SU-DHL-6 (cell line): ENCODE measurements around the gene NUDT3.

Experiments
- H2AFZ ChIP-seq: fragments of 200-600 bp; sonication (generic); 2 replicates; pipeline ENCODE4 v1.6.1; 2014; ENCODE audit warnings: low read depth, mild to moderate bottlenecking, moderate library complexity, mixed read lengths, antibody characterized with exemption, low read length; ENCODE audit not compliant: severe bottlenecking
- H3F3A ChIP-seq: fragments of 200-600 bp; shearing (Covaris generic); 2 replicates; pipeline ENCODE4 v1.6.0; 2016; ENCODE audit warnings: antibody characterized with exemption, mild to moderate bottlenecking; ENCODE audit not compliant: insufficient read depth
- H3K27ac ChIP-seq: fragments of 200-600 bp; sonication (generic); 2 replicates; pipeline ENCODE4 v1.5.1; 2016; ENCODE audit warnings: low read depth, mild to moderate bottlenecking, low read length, moderate library complexity, mixed read lengths
- H3K27me3 ChIP-seq: fragments of 200-600 bp; sonication (generic), shearing (Covaris generic); 2 replicates; pipeline ENCODE4 v1.6.0; 2014; ENCODE audit warnings: mild to moderate bottlenecking, low read length
- H3K36me3 ChIP-seq: fragments of 200-600 bp; sonication (generic); 2 replicates; pipeline ENCODE4 v1.6.1; 2014; ENCODE audit warnings: mild to moderate bottlenecking, low read length, mixed read lengths
- H3K4me2 ChIP-seq: fragments of 300-600, 200-600 bp; shearing (Covaris generic), sonication (generic); 2 replicates; pipeline ENCODE4 v1.6.0; 2014; ENCODE audit warnings: low read length, low read depth, mild to moderate bottlenecking; ENCODE audit not compliant: poor library complexity, severe bottlenecking
- H3K4me3 ChIP-seq: fragments of 200-600 bp; sonication (generic); 2 replicates; pipeline ENCODE4 v1.5.1; 2014; ENCODE audit warnings: antibody characterized with exemption, low read length, mild to moderate bottlenecking, mixed read lengths; ENCODE audit not compliant: insufficient read depth, poor library complexity, severe bottlenecking
- H3K79me2 ChIP-seq: fragments of 200-600 bp; sonication (generic); 2 replicates; pipeline ENCODE4 v1.6.1; 2014; ENCODE audit warnings: mild to moderate bottlenecking, low read length, moderate library complexity; ENCODE audit not compliant: insufficient read depth
- H3K9ac ChIP-seq: fragments of 200-600 bp; sonication (generic); 2 replicates; pipeline ENCODE4 v1.7.0; 2014; ENCODE audit warnings: mild to moderate bottlenecking, low read length
- H3K9me2 ChIP-seq: fragments of 200-600 bp; sonication (generic); replicated peaks from 2 replicates; pipeline ENCODE4 v1.6.1; 2014; ENCODE audit warnings: low read length; ENCODE audit not compliant: insufficient read depth
- H3K9me3 ChIP-seq: fragments of 200-600 bp; sonication (generic); 2 replicates; pipeline ENCODE4 v1.6.1; 2014; ENCODE audit warnings: low read length, mixed read lengths; ENCODE audit not compliant: insufficient read depth
- H4K20me1 ChIP-seq: fragments of 200-600 bp; sonication (generic); 2 replicates; pipeline ENCODE4 v1.6.1; 2014; ENCODE audit warnings: low read depth, mild to moderate bottlenecking, antibody characterized with exemption, low read length, moderate library complexity, mixed read lengths
- EZH2phosphoT487 ChIP-seq: fragments of 200-600 bp; sonication (generic), shearing (Covaris generic); conservative IDR thresholded peaks from 2 replicates; pipeline ENCODE4 v1.6.1; 2018; ENCODE audit warnings: mild to moderate bottlenecking, antibody characterized with exemption, low read length, moderate library complexity, mixed read lengths
- TF ChIP-seq, protein P1 (sequence below): fragments of 200-600 bp; sonication (generic); IDR thresholded peaks from one replicate; pipeline ENCODE4 v1.5.1; 2017; ENCODE audit warnings: antibody characterized with exemption, mild to moderate bottlenecking, low read length, moderate library complexity; ENCODE audit not compliant: insufficient read depth, poor library complexity, severe bottlenecking

Gene NUDT3

DNA sequence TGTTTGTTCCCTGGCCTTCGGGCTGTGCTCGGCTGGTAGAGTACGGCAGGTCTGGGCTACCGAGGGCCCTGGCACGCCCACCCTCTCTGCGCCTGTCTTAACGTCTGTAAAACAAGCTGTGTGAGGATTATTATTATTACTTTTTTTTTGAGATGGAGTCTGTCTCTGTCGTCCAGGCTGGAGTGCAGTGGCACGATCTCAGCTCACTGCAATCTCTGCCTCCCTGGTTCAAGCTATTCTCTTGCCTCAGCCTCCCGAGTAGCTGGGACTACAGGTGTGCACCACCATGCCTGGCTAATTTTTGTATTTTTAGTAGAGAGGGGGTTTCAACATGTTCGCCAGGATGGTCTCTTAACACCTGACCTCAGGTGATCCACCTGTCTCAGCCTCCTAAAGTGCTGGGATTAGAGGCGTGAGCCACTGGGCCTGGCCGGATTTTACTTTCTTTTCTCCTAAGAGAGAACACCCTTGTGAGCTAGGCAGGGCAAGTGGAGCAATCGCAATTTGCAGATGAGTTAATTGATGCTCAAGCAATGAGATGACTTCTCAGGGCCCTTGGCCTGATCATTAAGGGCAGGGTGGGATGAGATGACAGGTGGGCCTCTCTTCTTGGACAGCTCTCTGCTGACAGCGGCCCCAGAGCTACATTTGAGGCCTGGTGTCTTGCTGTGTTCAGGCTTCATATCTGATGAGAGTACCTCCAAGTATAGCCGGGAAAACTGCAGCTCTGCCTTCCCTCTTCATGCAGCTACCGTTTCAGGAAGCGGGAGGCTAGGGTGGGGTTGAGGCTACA is 142.8 kb downstream of the NUDT3 start:
- no peaks in the 10 kb centered on the region for H3K27me3 ChIP-seq
- H3K4me2 ChIP-seq = peak overlapping the region; percentile 63
- H4K20me1 ChIP-seq = no peaks in the 10 kb centered on the region
- H3F3A ChIP-seq = peaks cover 31% of the 10 kb centered on the region
- no peak for TF ChIP-seq EZH2phosphoT487
- TF ChIP-seq, protein P1, sequence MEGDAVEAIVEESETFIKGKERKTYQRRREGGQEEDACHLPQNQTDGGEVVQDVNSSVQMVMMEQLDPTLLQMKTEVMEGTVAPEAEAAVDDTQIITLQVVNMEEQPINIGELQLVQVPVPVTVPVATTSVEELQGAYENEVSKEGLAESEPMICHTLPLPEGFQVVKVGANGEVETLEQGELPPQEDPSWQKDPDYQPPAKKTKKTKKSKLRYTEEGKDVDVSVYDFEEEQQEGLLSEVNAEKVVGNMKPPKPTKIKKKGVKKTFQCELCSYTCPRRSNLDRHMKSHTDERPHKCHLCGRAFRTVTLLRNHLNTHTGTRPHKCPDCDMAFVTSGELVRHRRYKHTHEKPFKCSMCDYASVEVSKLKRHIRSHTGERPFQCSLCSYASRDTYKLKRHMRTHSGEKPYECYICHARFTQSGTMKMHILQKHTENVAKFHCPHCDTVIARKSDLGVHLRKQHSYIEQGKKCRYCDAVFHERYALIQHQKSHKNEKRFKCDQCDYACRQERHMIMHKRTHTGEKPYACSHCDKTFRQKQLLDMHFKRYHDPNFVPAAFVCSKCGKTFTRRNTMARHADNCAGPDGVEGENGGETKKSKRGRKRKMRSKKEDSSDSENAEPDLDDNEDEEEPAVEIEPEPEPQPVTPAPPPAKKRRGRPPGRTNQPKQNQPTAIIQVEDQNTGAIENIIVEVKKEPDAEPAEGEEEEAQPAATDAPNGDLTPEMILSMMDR = no peak
- peak overlapping the region; percentile 80 for H3K9ac ChIP-seq
- peak overlapping the region; percentile 71 for H3K4me3 ChIP-seq
- 0 out of 2 replicates have a peak overlapping the region, but pooled peaks have one; percentile 16 for H3K27ac ChIP-seq
- H2AFZ ChIP-seq = peak overlapping the region; percentile 94
- H3K9me2 ChIP-seq = no peaks in the 10 kb centered on the region
- no peaks in the 10 kb centered on the region for H3K36me3 ChIP-seq
- H3K79me2 ChIP-seq = no peaks in the 10 kb centered on the region
- H3K9me3 ChIP-seq = no peaks in the 10 kb centered on the region

DNA sequence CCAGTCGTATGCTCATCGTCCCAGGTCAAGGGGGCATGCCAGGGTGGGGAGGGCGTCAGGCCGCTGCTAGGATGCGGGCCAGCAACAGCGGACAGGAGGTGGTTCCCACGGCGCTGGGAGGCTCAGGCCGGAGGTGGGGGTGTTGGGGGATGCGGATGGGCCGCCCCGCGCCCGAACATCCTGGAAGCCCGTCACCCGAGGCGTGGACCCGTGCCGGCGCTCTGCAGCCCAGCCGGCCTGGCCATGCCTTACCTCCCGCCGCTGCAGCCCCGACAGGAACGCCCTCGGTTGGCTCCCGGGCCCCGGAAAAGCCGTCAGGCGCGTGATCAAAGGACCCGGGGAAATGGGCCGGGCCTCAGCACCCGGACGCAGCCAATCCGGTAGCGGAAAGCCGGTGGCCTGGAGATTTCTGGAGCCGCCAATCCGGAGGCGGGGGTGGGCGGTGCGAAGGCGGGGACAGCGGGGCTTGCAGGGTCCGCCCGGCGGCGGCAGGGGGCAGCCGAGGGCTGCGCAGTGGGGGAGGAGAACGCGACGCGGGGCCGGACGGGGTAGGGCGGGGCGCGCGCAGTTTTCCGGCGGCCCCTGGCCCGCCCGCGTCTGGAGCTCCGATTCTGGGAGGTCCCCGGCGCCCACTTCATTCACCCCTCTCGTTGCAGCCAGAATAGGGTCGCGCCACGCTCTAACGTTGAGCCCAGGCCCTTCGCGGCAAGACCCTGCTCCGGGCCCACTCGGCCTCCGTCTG is 143.6 kb downstream of the NUDT3 start, which contains the start of gene SMIM29:
Gene SMIM29 (minus strand): TSS at position 280 of the 742 bp plus-strand sequence. CDS start 1,215 bp downstream, outside the sequence.
- H3K36me3 ChIP-seq = no peaks in the 10 kb centered on the region
- peak within 1 kb of the TSS; percentile 94 for H2AFZ ChIP-seq
- TF ChIP-seq EZH2phosphoT487 = no peak
- TF ChIP-seq, protein P1 = peak; percentile 97
- H3K27me3 ChIP-seq = no peaks in the 10 kb centered on the region
- H3K9me2 ChIP-seq = no peaks in the 10 kb centered on the region
- no peaks in the 10 kb centered on the region for H3K9me3 ChIP-seq
- peak within 1 kb of the TSS; percentile 63 for H3K4me2 ChIP-seq
- peak within 1 kb of the TSS; percentile 80 for H3K9ac ChIP-seq
- no peaks in the 10 kb centered on the region for H3K79me2 ChIP-seq
- H3K4me3 ChIP-seq = peak within 1 kb of the TSS; percentile 71
- no peaks in the 10 kb centered on the region for H4K20me1 ChIP-seq
- peaks cover 37% of the 10 kb centered on the region for H3F3A ChIP-seq
- H3K27ac ChIP-seq = peak within 1 kb of the TSS; percentile 71

DNA sequence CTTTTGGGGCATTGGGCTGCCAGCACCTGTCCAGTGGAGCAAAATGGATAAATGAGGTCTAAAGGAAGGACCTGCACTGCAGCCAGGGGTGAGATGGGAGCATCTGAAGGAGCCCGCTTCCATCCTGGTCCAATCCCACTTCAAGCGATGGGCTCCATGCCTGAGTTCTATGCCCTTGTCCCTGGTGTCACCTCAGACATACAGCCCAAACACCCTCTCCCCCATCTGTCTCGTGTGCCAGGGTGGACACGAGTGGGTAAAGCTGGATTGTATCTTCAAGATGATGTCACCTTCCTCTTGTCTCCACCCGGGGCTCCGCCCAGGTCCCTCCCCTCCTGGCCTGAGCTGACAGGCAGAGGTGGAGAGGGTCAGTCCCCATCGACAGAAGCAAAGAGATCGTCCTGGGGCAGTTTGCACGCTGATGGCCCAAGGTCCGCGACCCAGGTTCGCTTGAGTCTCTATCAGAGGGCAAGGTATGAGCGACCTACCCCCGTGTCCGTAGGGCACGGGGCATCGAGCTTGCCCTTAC is 144.2 kb downstream of the NUDT3 start:
- TF ChIP-seq EZH2phosphoT487 = no peak
- TF ChIP-seq, protein P1 = no peak
- Histone ChIP-seq H3K4me2 (peak overlapping the region; percentile 54), H2AFZ (peak overlapping the region; percentile 62), H3K27me3 (no peaks in the 10 kb centered on the region), H3K4me3 (peak overlapping the region; percentile 65), H4K20me1 (no peaks in the 10 kb centered on the region), H3F3A (peaks cover 44% of the 10 kb centered on the region), H3K27ac (peak overlapping the region; percentile 71), H3K9me3 (no peaks in the 10 kb centered on the region), H3K9me2 (no peaks in the 10 kb centered on the region), H3K36me3 (no peaks in the 10 kb centered on the region), H3K79me2 (no peaks in the 10 kb centered on the region), H3K9ac (peak overlapping the region; percentile 80)
